ENCODE results near the gene AGBL1.

AGBL1 gene

DNA sequence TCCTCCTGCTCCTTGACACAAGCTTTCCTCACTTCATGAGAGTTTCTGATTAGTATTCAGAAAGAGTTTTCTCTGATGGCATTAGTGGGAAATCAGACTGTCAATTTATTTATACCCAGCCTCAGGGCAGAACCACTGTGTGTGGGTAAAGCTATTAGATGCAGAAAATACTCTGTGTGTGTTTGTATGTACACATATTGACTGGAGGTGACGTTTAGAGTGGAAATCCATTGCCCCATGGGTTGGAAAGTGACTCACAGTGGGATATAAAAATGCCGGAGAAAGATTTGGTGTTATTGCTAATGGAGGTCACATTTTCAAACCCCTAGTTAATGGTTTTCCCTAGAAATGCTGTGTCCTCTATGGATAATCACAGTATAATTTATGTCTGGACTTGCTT is 577.6 kb downstream of the AGBL1 start:
- DNase-seq: no peak

DNA sequence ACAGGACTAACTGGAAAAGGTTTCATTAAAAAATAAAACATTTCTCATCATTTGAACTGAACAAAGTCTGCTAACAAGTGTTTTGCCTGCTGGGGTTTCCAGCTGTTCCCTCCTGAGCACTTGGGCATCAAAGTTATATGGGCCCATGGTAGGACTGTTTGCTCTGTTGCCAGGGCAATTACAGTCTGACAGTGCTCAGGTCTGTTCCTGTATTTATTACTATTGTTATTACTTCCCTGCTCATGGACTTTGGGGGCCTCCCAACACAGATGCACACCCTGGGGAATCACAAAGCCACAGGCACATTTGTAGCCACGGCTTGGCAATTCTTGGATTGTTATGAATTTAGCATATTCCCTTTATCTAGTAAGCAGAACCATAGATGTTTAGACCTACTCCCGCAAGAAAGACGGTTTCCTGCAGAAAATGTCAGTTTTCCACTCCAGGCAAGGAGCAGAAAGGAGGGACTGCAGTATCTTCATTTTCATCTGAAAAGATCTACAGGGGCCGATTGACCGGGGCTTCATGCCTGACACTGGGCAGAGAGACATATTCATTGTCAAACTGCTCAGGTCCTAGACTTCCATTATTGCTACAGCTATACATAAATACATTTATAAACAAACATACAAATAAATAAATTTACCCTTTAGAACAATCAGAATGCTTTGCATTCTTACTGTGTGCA is 580.2 kb downstream of the AGBL1 start:
- no peak for DNase-seq

DNA sequence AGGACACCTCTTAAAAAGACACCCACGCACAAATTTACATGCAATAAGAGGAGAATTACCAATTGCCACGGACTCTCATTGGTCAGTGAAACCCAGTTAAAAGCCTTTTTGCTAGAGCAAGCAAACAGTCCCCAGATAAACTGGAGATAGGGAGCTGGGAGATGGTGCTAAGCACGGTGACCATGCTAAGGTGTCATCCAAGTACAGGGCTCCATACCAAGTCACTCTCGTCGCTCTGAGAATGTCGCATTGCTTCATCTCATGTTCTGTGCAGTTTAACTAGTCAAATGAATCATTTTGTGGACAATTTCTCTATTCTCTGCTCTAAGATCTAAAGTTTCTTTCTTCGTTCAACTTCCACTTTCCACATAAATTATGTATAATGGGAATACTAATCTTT is 581.9 kb downstream of the AGBL1 start:
- DNase-seq: no peak

DNA sequence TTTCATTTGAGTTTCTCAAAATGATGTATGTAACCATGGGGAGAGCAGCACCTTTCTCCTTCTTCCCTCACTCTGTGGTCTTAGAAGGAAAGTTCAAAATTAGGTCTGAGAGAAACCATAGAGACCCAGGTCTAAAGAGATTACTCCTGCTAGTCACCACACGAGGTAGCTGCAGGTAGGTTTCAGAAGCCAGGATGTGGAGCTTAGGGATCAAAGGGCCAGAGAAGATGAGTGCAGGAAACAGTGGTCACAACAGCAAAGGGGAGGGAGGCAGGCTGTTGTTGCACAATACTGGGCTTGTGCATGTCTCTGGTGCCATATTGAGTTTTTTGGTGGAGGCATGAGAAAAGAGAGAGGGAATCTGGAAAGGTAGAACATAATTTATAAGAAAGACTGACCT is 583.6 kb downstream of the AGBL1 start:
- no peak for DNase-seq

DNA sequence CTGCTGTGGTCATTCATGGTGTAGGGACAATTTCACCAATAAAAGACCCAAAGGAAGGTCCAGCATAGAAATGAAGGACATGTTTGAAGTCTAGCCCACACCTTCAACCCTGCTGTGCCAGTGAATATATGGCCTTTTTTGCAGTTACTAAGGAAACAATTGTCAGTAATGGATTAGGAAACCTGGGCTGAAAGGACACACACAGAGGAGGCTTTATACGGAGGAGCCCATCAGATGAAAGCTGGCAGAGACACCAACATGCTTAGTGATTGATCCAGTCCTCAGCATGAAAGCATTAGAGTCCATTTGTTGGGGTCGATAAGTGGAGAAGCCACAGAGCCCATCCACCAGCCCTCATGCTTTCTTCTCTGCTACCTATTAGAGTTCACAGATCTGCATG is 584.3 kb downstream of the AGBL1 start:
- no peak for DNase-seq

DNA sequence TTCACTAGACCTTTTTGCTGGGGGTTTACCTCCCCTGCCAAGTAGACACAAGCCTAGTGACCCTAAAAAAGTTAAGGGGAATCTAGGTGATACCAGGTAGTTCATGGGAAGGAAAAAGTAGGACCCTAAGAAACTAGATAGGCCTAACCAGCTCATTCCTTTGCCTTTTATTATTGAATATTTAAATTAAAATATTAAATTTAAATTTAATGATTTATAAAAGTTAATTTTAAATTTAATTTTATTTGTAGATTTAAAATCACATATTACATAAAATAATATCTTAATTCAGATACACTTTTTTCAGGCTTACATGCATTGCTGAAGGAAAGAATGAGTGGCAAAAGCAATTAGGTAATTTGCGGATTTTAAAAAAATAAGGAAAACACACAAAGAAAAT is 584.9 kb downstream of the AGBL1 start:
- no peak for DNase-seq

GRCh38 chr15:86676002-86676401 is 596.3 kb downstream of the AGBL1 start:
- DNase-seq: no peak

GRCh38 chr15:86677278-86677677 is 597.6 kb downstream of the AGBL1 start:
- DNase-seq: no peak

DNA sequence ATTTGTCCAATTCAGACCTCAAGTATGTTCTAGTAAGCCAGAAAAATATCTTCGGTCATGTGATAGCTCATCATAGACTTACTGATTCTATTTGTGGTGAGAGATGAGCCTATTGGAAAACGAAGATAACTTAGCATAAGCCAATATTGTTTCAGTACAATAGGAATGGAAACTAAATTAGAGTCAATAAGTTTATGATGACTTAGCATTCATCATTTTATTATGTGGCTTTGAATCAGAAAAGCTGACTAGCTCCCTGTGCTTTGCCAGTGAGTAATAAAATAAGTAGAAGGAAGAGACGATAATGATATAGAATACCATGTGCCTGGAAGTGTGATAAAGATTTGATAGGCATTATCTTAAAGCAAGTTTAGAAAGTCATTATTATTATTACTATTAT is 605.6 kb downstream of the AGBL1 start:
- no peak for DNase-seq

DNA sequence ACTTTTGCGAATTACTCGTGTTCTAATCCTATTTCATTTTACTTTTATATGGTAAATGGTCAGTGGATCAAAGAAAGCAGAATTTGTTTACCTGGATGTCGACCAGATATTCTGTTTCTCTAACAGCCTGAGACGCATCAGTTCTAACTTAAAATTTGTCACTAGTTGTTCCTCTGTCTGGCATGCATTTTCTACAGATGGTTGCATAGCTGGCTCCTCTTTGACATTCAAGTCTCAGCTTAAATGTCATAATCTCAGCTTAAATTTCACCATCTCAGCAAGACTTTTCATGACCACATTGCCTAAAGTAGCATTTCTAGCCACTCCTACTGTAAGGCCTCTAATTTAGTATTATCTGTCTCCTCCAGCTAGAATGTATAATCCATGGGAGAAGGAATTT is 609.3 kb downstream of the AGBL1 start:
- DNase-seq: no peak

- no peak for DNase-seq
Measured at GRCh38 chr15:86690566-86690965, 610.9 kb downstream of the AGBL1 start.

GRCh38 chr15:86691091-86691663 is 611.5 kb downstream of the AGBL1 start:
- no peak for DNase-seq

GRCh38 chr15:86700864-86701610 is 621.4 kb downstream of the AGBL1 start:
- no peak for DNase-seq

- DNase-seq: no peak
Measured at GRCh38 chr15:86701611-86701963, 621.9 kb downstream of the AGBL1 start.

DNA sequence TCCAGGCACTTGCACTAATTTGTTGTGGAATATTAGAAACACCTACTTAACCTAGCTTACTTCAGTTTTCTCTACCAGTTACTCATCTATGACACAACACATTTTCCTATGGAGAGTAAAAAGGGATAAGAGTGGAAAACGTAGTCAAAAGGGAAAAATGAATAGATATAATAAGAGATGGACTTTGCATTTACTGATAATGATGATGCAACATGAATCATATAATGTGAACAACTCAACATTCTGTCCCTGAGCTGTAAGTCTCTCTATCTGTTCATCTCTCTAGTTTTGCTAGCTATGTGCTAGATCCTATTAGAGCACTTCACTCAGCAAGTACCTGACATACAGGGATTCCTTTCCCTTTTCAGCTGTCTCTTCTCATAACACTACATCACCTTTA is 627.1 kb downstream of the AGBL1 start:
- no peak for DNase-seq

GRCh38 chr15:86711476-86711875 is 631.8 kb downstream of the AGBL1 start:
- no peak for DNase-seq

- no peak for DNase-seq
Measured at GRCh38 chr15:86714241-86714640, 634.6 kb downstream of the AGBL1 start.

- no peak for DNase-seq
Measured at GRCh38 chr15:86725628-86726027, 646.0 kb downstream of the AGBL1 start.

- DNase-seq: no peak
Measured at GRCh38 chr15:86735247-86736040, 655.8 kb downstream of the AGBL1 start.

DNA sequence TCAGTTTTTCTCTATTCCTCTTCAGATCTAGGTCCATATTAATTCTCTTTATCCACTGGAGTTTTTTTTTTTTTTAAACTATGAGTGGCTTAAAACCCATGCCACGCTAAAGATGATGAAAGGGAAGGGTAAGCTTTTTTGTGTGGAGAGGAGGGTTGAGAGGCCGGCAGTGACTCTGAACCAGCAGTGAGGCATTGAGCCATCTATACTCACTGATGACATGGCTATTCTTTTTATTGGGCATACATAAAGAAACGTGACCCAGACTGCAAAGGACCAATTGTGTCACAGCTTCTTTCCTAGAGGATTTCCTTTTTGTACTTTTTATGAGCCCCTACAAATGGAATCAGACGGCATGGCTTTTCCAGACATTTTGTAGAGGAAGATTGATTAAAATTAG is 662.2 kb downstream of the AGBL1 start:
- no peak for DNase-seq

- peak in 5 of 6 experiments; percentile 0 to 31 (median 5) for DNase-seq
Measured at GRCh38 chr15:86743283-86743903, 663.7 kb downstream of the AGBL1 start.

- DNase-seq: no peak
Measured at GRCh38 chr15:86744198-86744780, 664.6 kb downstream of the AGBL1 start.

DNA sequence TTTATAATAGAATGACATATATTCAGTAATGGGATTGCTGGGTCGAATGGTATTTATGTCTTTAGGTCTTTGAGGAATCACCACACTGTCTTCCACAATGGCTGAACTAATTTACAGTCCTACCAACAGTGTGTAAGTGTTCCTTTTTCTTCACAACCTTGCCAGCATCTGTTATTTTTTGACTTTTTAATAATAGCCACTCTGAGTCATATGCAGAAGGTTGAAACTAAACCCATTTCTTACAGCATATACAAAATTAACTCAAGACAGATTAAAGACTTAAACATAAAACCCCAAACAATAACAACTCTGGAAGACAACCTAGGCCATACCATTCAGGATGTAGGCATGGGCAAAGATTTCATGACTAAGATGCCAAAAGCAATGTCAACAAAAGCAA is 671.4 kb downstream of the AGBL1 start:
- DNase-seq: no peak

Measured in stimulated activated naive CD4-positive, alpha-beta T cell (primary cell).